Activated naive CD8-positive, alpha-beta T cell (primary cell): Measurements from ENCODE around the gene SMAGP.
"Not testable (repeated sequence)": the region's sequence is repeated elsewhere in the genome, so short reads cannot be mapped to it uniquely, and the experiment has no call there.

Experiments used
- H3K27ac Mint-ChIP-seq: one replicate; pipeline ENCODE4 v1.8.0; 2021; ENCODE audit warnings: mixed read lengths
- H3K27me3 Mint-ChIP-seq: one replicate; pipeline ENCODE4 v1.8.0; 2021; ENCODE audit warnings: mixed read lengths
- H3K36me3 Mint-ChIP-seq: one replicate; pipeline ENCODE4 v1.8.0; 2021; ENCODE audit warnings: mixed read lengths
- H3K4me1 Mint-ChIP-seq: one replicate; pipeline ENCODE4 v1.8.0; 2021; ENCODE audit warnings: low read depth, mixed read lengths
- H3K4me3 Mint-ChIP-seq: one replicate; pipeline ENCODE4 v1.8.0; 2021; ENCODE audit warnings: mild to moderate bottlenecking, mixed read lengths
- H3K9me3 Mint-ChIP-seq: one replicate; pipeline ENCODE4 v1.8.0; 2021; ENCODE audit warnings: low read depth, mixed read lengths

The SMAGP gene

GRCh38 chr12:51275088-51275487 is 4.9 kb upstream of the SMAGP start:
- H3K36me3 Mint-ChIP-seq = no peaks in the 10 kb centered on the region

GRCh38 chr12:51272810-51273209 is 2.6 kb upstream of the SMAGP start:
- not testable (repeated sequence) for H3K9me3 Mint-ChIP-seq, H3K27me3 Mint-ChIP-seq, H3K4me3 Mint-ChIP-seq, H3K36me3 Mint-ChIP-seq, H3K27ac Mint-ChIP-seq
- peaks cover 19% of the 10 kb centered on the region for H3K4me1 Mint-ChIP-seq

More at GRCh38 chr12:51275088-51275487, 4.9 kb upstream of the SMAGP start:
- H3K27ac Mint-ChIP-seq = no peak overlapping the region
- H3K4me3 Mint-ChIP-seq = no peak overlapping the region
- no peaks in the 10 kb centered on the region for H3K27me3 Mint-ChIP-seq
- H3K4me1 Mint-ChIP-seq = peaks cover 12% of the 10 kb centered on the region
- H3K9me3 Mint-ChIP-seq = no peaks in the 10 kb centered on the region

- H3K27ac Mint-ChIP-seq = peak overlapping the region; percentile 83
Observed at GRCh38 chr12:51270951-51271518, 820 bp upstream of the SMAGP start.

GRCh38 chr12:51269174-51270066 is 795 bp downstream of the SMAGP start:
- no peaks in the 10 kb centered on the region for H3K9me3 Mint-ChIP-seq
- H3K27ac Mint-ChIP-seq = peak overlapping the region; percentile 70
- peaks cover 29% of the 10 kb centered on the region for H3K4me1 Mint-ChIP-seq
- H3K27me3 Mint-ChIP-seq = no peaks in the 10 kb centered on the region
- H3K4me3 Mint-ChIP-seq = peak overlapping the region; percentile 83
- peaks cover 2% of the 10 kb centered on the region for H3K36me3 Mint-ChIP-seq

More at GRCh38 chr12:51270951-51271518, 820 bp upstream of the SMAGP start:
- Mint-ChIP-seq H3K4me3 (peak overlapping the region; percentile 92), H3K9me3 (no peaks in the 10 kb centered on the region), H3K27me3 (no peaks in the 10 kb centered on the region), H3K4me1 (peaks cover 21% of the 10 kb centered on the region), H3K36me3 (no peaks in the 10 kb centered on the region)

GRCh38 chr12:51265024-51265423 is 5.2 kb downstream of the SMAGP start:
- H3K4me1 Mint-ChIP-seq = peaks cover 26% of the 10 kb centered on the region
- no peak overlapping the region for H3K27ac Mint-ChIP-seq
- H3K9me3 Mint-ChIP-seq = no peaks in the 10 kb centered on the region
- peaks cover 2% of the 10 kb centered on the region for H3K36me3 Mint-ChIP-seq
- no peak overlapping the region for H3K4me3 Mint-ChIP-seq
- no peaks in the 10 kb centered on the region for H3K27me3 Mint-ChIP-seq

GRCh38 chr12:51264297-51264696 is 5.9 kb downstream of the SMAGP start:
- H3K4me1 Mint-ChIP-seq = peaks cover 24% of the 10 kb centered on the region

GRCh38 chr12:51263341-51263740 is 6.9 kb downstream of the SMAGP start:
- Mint-ChIP-seq H3K27ac (no peak overlapping the region), H3K36me3 (peaks cover 2% of the 10 kb centered on the region), H3K4me1 (peaks cover 19% of the 10 kb centered on the region), H3K4me3 (no peak overlapping the region), H3K27me3 (no peaks in the 10 kb centered on the region), H3K9me3 (no peaks in the 10 kb centered on the region)

More at GRCh38 chr12:51264297-51264696, 5.9 kb downstream of the SMAGP start:
- Mint-ChIP-seq H3K9me3 (no peaks in the 10 kb centered on the region), H3K27me3 (no peaks in the 10 kb centered on the region), H3K27ac (no peak overlapping the region), H3K4me3 (no peak overlapping the region), H3K36me3 (peaks cover 2% of the 10 kb centered on the region)

GRCh38 chr12:51262758-51263177 is 7.4 kb downstream of the SMAGP start:
- no peaks in the 10 kb centered on the region for H3K27me3 Mint-ChIP-seq
- peaks cover 17% of the 10 kb centered on the region for H3K4me1 Mint-ChIP-seq
- peaks cover 2% of the 10 kb centered on the region for H3K36me3 Mint-ChIP-seq
- H3K9me3 Mint-ChIP-seq = no peaks in the 10 kb centered on the region
- no peak overlapping the region for H3K27ac Mint-ChIP-seq
- no peak overlapping the region for H3K4me3 Mint-ChIP-seq

- H3K27ac Mint-ChIP-seq, H3K27me3 Mint-ChIP-seq, H3K36me3 Mint-ChIP-seq, H3K4me1 Mint-ChIP-seq, H3K9me3 Mint-ChIP-seq, H3K4me3 Mint-ChIP-seq: not testable (repeated sequence)
Observed at GRCh38 chr12:51259600-51259999, 10.6 kb downstream of the SMAGP start.

GRCh38 chr12:51254536-51254935 is 15.7 kb downstream of the SMAGP start:
- H3K27me3 Mint-ChIP-seq = no peaks in the 10 kb centered on the region
- no peak overlapping the region for H3K4me3 Mint-ChIP-seq
- no peak overlapping the region for H3K27ac Mint-ChIP-seq
- no peaks in the 10 kb centered on the region for H3K4me1 Mint-ChIP-seq
- no peaks in the 10 kb centered on the region for H3K9me3 Mint-ChIP-seq
- no peaks in the 10 kb centered on the region for H3K36me3 Mint-ChIP-seq

GRCh38 chr12:51253276-51253675 is 16.9 kb downstream of the SMAGP start:
- H3K4me3 Mint-ChIP-seq = no peak overlapping the region
- peaks cover 4% of the 10 kb centered on the region for H3K4me1 Mint-ChIP-seq
- H3K27ac Mint-ChIP-seq = no peak overlapping the region
- H3K27me3 Mint-ChIP-seq = no peaks in the 10 kb centered on the region
- no peaks in the 10 kb centered on the region for H3K9me3 Mint-ChIP-seq
- no peaks in the 10 kb centered on the region for H3K36me3 Mint-ChIP-seq

GRCh38 chr12:51247523-51248206 is 22.6 kb downstream of the SMAGP start:
- no peak overlapping the region for H3K4me3 Mint-ChIP-seq
- no peaks in the 10 kb centered on the region for H3K9me3 Mint-ChIP-seq
- H3K36me3 Mint-ChIP-seq = peaks cover 6% of the 10 kb centered on the region
- peaks cover 49% of the 10 kb centered on the region for H3K4me1 Mint-ChIP-seq
- H3K27me3 Mint-ChIP-seq = no peaks in the 10 kb centered on the region
- H3K27ac Mint-ChIP-seq = peak overlapping the region; percentile 61

- Mint-ChIP-seq H3K9me3 (no peaks in the 10 kb centered on the region), H3K27ac (peak overlapping the region; percentile 41), H3K4me1 (peaks cover 59% of the 10 kb centered on the region), H3K36me3 (peaks cover 6% of the 10 kb centered on the region), H3K4me3 (peak overlapping the region; percentile 38), H3K27me3 (no peaks in the 10 kb centered on the region)
Observed at GRCh38 chr12:51246254-51246853, 23.9 kb downstream of the SMAGP start.

GRCh38 chr12:51245476-51246253 is 24.6 kb downstream of the SMAGP start:
- Mint-ChIP-seq H3K27ac (peak overlapping the region; percentile 41), H3K9me3 (no peaks in the 10 kb centered on the region), H3K4me3 (peak overlapping the region; percentile 48), H3K36me3 (peaks cover 6% of the 10 kb centered on the region), H3K27me3 (no peaks in the 10 kb centered on the region), H3K4me1 (peaks cover 66% of the 10 kb centered on the region)
